Left cardiac atrium (tissue), 4 donors: ENCODE data around the gene HIP1. TPM values are rescaled to one million over a fixed set of nuclear protein-coding genes. Genes with fewer than 3 reads are reported as not detected.
"Not testable (repeated sequence)": the region's sequence is repeated elsewhere in the genome, so short reads cannot be mapped to it uniquely, and the experiment has no call there.

Source experiments
- ATAC-seq, 2 donors: fragments of 200-7000 bp; cut with Tn5 transposase; one replicate each; pipeline ENCODE4 v1.9.1; 2020; ENCODE audit warnings: mild to moderate bottlenecking in 2 of 2, moderate library complexity in 2 of 2
- DNase-seq: peaks from one replicate; pipeline ENCODE4 v3.0.0-alpha.2; 2020
- intact Hi-C, 2 donors: fragments of 100-400 bp; cut with DNase I; formaldehyde crosslinking; loops; one replicate each; pipeline versions ENCODE4 v1.14.1 to v1.15.1; 2022 to 2023
- total RNA-seq, 2 donors: library from RNA; stranded (reverse); fragmentation: NEBNext Ultra II Directional; extraction: Animal tissue kit (Norgen Biotek cat#: 25700); gene quantifications; one replicate each; pipeline ENCODE4 v1.2.1, GENCODE V29; 2021
- donor health status: DM: no; HTN: yes; CAD: no.
- donor health status: DM: no; HTN: yes; CAD: no; lungs with severe emphysema.
- donor health status: DM: yes; HTN: yes; CAD: no.
- donor health status: Dilated cardiomyopathy.

Gene HIP1
- total RNA-seq, 2 donors from 2014 or later, result 15.1 to 15.5 TPM

DNA sequence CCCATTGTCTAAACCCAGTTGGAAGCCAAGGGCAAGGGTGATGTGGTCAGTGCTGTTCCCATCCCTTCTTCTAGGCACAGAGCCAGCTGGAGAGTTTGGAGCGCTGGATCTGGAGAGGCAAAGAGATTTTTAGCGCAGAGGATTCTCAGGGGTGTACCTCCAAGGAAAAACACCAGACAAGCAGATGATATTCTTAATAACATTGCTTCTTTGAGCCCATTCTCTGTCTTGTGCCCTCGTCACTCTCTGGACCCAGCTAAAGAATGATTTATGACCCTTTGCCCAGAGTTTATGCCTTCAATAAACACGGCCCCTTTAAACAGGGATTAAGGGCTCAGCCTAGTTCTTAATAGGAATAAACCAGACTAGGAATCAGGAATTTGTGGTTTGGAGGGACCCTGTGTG lies 4.7 kb upstream of the HIP1 start:
- DNase-seq, result no peak
- no peak for ATAC-seq

DNA sequence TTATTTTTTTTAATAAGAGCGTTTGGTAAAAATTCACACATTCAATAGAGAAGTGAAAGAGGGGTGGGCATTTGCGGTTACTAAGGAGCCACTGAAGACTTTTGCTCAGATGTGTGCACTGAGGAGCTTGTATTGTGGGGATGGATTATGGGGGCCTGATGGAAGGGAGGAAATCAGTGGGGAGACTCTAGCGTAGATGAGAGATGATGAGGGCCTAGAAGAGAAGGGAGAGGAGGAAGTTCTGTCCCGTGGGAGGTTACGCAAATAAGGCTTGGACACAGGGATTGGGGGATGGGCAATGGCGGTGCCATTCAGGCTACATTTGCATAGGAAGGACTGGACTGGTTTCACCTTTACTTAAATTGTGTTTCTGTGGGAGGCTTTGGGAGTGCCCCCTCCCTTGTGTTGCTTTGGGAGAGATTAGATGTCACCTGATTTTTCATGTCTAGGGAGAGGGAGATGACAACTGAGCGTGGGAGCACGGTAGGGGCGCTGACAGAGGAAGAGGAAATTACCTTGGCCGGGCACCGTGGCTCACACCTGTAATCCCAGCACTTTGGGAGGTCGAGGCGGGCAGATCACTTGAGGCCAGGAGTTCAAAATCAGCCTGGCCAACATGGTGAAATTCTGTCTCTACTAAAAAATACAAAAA lies 2.2 kb upstream of the HIP1 start:
- ATAC-seq (no peak), DNase-seq (peak; percentile 55)
- intact Hi-C loops, result no loop called here

More for the DNA sequence above, 4.7 kb upstream of the HIP1 start:
- intact Hi-C loops, result no loop called here

DNA sequence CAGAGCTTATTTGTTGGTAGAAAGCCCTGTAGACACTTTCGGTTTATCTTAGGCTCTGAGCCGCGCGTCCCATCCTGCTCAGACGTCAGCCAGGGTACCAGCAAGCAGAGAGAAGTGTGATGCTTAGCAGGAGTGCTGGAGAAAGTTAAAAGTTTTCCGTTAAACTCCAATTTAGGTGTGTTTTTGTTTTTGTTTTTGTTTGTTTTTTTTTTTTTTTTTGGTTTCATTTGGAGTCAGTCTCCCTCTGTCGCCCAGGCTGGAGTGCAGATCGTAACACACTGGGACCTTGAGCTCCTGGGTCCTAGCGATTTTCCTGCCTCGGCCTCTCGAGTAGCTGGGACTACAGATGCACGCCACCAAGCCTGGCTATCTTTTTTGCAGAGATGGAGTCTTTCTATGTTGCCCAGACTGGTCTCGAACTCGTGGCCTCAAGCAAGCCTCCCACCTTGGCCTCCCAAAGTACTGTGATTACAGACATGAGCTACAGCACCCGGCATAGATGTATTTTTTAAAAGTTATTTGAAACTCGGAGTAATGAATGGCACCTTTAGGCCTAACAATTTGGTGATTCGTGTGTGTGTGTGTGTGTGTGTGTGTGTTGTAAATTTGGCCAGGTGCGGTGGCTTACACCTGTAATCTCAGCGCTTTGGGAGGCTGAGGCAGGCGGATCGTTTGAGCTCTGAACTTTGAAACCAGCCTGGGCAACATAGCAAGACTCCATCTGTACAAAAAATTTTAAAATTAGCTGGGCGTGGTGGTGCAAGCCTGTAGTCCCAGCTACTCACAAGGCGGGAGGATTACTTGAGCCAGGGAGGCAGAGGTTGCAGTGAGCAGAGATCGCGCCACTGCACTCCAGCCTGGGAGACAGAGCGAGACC lies 1.3 kb upstream of the HIP1 start:
- no peak for DNase-seq
- intact Hi-C loops, result no loop called here
- no peak for ATAC-seq

DNA sequence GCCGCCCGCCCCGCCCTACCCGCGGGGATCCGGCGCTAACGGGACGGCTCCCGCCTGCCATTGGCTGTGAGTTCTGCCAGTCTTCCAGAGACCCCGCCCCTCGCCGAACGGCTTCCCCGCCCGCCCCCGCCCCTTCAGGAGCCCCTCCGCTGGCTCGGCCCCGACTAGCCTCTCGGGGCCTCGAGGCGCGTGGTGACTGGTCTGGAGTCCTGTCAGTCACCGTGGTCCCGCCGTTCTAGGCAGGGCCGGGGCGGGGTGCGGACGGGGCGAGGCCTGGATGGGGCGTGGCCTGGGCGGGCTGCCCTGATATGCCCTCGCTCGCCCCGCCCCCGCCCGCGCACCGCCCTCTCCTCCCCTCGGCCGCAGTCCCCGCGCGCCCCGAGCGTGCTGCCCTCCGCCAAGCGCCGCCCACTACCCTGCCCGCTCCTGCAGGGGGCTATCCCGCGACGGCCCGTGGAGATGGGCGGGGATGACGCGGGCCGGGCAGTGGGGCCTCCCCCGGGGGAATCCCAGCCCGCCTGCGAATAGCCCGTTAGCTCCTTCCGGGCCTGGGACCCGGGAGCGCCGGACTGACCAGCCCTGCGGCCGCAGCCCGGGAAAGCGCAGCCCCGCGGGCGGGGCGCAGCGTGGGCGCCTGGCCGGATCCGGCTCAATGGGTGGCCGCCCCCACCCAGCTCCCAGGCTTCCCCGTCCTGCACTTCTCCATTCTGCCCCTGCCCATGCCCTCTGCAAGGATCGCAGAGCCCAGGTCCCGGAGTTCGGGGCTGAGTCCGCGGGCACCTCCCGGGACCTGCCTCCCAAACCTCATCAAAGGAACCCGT lies 444 bp upstream of the HIP1 start:
- intact Hi-C loops, result no loop called here
- DNase-seq, result peak; percentile 99
- peak; percentile 97 to 98 for ATAC-seq

DNA sequence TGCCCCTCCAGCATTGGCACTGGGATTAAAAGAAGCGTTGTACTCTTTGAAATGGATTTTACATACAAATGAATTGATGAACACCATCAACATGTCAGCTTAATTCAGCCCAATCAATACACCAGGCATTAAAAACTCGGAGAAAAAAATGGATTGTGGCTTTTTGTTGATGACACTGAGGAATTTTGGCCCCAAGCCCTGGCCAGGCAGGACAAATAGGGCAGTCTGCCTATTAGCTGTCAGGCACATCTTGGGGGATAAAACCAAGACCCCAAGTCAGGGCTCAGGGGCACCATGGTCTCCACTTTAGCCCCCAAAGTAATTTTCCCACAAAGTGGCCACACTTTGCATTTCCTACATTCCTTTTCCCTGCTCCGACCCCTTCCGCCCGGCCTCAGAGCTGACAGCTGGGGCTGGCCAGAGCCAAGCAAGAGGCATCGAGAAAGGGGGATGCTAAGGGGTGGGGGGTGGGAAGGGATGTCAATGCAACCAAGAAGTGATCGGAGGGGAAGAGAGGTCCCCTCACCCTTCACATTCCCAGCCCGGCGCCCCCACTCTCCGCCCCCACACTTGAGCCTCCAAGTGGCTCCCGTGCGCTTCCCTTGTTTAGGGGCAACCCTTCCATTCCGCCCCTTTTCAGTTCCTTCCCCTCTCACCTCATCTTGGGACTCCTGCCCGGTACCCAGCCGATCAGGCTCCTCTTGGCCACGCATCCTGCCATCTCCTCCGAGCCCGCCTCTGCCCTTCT lies 711 bp downstream of the HIP1 start:
- intact Hi-C loops, result no loop called here
- no peak for ATAC-seq

DNA sequence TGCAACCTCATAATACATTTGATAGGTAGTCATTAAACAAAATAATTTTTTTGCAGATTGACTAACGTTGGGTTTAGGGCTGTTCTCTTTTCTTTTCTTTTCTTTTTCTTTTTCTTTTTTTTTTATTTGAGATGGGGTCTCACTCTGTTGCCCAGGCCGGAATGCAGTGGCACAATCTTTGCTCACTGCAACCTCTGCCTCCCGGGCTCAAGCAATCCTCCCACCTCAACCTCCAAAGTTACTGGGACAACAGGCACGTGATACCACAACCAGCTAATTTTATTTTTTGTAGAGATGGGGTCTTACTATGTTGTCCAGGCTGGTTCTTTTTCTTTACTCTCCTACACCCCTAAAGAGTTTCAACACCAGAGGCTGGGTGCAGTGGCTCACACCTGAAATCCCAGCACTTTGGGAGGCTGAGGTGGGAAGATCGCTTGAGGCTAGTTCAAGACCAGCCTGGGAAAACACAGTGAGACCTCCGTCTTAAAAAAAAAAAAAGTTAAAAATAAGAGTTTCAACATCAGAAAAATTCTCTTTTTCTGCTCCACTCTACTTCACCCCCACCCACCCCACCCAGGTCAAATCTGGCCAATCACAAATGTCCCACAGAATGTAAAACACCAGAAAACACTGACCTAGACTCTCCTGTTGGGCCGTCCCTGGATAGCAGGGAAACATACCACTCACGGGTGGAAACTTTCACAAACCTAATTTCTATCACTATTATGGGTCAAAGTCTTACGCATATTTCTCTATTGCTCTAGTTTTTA lies 3.0 kb downstream of the HIP1 start:
- ATAC-seq, result no peak
- no peak for DNase-seq
- intact Hi-C loops, result no loop called here

More for the DNA sequence above, 711 bp downstream of the HIP1 start:
- DNase-seq, result no peak

DNA sequence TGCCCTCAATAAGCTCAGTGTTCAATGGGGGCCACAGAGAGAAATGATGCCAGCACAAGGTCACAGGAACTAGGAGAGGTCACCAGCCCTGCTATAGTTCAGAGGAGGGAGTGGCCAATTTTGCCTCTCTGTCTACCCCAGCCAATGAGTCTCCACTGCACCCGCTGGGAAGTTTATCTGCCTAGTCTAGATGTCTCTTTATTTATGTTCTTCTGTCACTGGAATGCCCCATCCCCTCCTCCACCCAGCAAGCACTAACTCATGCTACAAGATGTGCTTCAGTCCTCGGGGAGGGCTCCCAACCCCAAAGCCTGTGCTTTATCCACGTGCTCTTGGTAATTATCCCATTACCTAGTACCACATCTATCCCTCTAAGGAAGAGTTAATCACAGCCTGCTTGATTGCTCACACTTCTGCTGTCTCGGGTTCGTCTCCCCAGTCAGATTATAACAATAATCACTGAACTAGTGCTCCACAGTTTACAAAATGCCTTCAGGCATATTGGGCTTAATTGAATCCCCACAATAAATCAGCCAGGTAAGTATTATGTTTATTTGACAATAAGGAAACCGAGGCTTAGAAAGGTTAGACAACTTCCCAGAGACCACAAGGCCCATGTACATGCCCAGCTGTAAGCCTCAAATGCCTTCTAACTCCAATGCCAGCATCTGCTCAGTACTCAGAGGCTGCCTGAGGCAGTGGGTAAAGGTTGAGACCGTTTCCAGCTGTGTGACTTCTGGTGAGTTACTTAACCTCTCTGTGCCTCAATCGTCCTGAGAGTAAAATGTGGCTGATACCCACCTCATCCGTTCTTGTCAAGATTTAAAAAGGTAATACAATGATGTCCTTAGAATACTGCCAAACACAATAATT lies 3.9 kb downstream of the HIP1 start:
- DNase-seq (no peak), ATAC-seq (no peak)
- intact Hi-C loops, result no loop called here

DNA sequence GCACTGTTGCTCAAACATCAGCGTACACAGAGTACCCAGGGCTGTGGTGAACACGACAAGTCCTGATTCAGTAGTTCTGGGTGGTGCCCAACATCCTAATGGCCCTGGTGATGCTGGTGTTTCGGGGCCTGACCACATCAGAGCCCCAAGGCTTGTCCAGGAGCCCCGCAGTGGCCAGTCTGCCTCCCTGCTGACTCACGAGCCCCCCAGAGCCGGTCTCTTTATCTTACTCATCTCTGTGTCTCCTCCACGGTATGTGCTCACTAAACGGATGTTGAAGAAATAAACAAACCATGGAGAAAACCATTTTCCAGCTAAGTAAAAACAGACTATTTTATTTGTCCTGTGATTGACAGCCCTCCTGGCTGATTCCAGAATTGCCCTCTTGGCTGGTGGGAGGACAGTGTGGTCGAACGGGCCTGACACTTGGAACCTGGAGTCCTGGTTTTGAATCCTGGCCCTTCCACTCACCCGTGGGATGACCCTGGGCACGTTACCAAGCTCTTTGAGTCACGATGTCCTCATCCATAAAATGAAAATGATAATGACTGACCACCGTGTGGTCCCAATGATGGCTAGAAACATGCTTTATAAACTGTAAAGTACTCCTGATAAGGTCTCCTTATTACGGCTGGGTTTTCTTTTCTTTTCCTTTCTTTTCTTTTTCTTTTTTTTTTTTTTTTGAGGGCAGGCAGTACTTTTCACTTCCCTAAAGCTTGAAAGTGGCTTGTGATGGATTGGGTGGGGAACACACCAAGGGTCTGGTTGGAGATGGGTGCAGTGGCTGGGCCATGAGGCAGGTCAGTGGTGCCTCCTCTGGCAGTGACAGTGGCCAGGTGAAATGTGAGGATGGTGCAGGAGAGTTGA lies 5.7 kb downstream of the HIP1 start:
- ATAC-seq (no peak), DNase-seq (no peak)
- intact Hi-C loops, result no loop called here

DNA sequence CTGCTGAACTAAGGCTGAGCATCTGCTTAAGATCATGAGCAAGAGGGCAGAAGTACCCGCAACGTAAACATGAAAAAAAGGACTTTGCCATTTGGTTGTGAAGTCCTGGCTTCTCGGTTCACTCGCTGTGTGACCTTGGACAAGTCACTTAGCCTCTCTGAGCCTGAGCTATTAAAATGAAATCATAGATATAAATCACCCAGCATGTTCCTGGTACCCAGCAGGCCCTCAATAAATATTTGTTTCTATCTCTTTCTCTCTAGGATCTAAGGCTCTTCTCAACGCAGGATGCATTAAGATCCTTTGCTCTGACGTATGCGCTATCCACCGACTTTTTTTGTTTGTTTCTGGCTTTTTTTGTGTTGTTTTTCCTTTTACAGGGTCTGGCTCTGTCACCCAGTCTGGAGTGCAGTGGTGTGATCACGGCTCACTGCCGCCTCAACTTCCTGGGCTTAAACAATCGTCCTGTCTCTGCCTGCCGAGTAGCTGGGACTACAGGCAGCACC lies 6.7 kb downstream of the HIP1 start:
- DNase-seq (no peak), ATAC-seq (no peak)
- intact Hi-C loops, result no loop called here

DNA sequence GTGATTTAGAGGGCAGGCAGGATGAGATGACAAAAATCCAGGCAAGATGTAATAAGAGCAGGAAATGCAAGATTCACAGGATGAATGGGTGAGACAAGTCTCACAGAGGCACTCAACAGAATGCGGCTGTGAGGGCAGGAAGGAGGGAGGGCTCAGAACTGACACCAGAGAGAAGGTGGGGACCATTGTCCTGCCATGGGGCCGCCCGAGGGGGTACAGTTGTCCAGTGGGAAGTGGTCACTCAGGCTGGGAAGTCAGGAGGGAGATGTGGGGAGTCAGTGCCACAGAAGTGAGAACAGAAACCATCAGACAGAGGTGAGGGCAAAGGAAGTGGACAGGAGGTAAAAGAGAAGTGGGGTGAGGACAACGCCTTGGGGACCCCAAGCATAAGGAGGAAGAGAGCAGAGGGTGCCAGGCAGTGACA lies 8.9 kb downstream of the HIP1 start:
- DNase-seq, result no peak
- no peak for ATAC-seq
- intact Hi-C loops, result no loop called here

DNA sequence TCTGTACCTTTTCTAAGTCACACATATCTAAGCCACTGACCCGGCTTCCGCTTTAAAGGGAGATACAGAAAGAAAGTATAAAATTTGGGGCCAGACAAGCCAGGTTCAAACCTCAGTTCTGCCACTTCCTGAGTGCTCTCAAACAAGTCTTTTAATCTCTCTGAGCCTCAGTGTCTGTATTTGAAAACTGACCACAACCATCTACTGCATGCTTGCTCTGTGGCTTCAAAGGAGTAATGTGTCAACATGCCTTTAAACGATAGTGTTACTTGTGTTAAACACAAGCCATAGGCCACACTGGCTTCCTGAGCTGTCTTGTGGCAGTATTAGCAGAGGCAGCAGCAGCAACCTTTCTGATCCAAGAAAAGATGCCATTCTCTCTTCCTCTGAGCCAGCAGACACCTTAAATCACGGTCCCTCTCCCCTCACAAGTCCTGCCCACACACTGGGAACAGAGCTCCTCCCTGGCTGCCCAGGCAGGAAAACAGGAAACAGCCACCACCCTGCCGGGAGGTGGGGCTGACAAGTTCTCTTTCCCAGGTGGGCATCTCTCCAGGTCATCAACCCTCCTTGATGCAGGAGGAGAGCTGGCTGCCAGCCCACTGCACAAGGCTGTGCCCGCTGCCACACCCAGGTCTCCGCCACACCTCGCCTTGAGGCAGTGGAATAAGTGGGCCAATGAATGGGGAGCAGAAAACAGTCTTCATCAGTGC lies 10.7 kb downstream of the HIP1 start:
- intact Hi-C loops, result no loop called here
- DNase-seq (peak; percentile 40), ATAC-seq (peak; percentile 58 to 79)

DNA sequence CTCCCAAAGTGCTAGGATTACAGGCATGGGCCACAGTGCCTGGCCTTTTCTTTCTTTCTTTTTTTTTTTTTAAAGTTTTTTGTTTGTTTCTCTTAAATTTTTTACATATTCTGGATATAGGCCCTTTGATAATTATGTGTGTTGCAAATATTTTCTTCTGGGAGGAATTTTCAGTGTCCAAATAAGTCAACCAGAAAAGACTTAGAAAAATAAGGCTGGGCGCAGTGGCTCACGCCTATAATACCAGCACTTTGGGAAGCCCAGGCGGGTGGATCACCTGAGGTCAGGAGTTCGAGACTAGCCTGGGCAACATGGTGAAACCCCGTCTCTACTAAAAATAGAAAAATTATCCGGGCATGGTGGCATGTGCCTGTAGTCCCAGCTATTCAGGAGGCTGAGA lies 11.4 kb downstream of the HIP1 start:
- DNase-seq, ATAC-seq, intact Hi-C loops: not testable (repeated sequence)

DNA sequence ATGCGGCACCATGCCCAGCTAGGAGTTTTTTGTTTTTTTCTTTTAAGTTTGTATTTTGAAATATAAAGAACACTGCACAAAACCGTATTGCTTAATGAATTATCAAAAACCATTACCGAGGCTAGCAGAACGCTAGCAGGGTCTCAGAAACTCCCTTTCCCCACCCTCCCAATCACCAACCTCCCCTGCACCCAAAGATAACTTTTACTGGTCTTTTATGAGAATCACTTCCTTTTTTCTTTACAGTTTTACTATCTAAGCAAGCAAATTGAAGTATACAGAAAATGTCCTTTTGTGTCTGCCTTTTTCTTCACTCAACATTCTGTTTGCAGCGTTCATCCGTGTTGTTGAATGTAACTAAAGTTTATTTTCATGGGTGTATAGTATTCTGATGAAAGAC lies 13.4 kb downstream of the HIP1 start:
- intact Hi-C loops, result no loop called here
- no peak for ATAC-seq
- no peak for DNase-seq

DNA sequence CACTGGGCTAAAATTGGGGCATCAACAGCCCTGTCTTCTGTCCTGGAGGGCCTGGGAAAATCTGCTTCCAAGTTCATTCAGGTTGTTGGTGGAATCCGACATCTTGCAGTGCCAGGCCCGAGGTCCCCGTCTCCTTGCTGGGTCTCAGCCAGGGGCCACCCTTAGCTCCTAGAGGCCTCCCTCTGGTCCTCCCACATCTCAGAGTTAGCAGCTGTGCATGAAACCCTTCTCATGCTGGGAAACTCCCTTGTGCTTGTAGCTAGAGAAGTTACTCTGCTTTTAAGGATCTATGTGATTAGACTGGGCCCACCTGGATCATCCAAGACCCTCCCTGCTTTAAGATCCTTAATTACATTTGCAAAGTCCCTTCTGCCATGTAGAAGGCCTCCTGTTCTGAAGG lies 15.3 kb downstream of the HIP1 start:
- no peak for DNase-seq
- ATAC-seq, result no peak
- intact Hi-C loops, result no loop called here

DNA sequence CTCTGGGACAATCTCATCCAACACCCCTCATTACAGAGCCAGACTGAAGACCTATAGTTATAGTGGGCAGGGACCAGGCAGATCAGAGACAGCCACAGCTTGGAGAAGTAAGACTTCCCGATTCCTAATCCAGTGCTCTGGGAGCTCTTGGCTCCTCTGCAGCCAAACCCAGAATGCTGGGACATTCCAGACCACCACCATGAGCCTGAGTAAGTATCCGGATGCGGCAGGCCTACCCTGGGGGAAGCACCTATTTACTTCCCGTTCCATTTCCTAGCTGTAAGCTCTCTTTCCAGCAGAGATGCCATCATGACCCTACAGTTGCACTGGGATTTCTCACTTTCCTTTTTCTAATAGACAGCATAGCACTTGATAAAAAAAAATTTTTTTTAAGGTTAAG lies 16.4 kb downstream of the HIP1 start:
- intact Hi-C loops, result no loop called here
- peak in 1 of 2 donors; percentile 17 for ATAC-seq
- no peak for DNase-seq

DNA sequence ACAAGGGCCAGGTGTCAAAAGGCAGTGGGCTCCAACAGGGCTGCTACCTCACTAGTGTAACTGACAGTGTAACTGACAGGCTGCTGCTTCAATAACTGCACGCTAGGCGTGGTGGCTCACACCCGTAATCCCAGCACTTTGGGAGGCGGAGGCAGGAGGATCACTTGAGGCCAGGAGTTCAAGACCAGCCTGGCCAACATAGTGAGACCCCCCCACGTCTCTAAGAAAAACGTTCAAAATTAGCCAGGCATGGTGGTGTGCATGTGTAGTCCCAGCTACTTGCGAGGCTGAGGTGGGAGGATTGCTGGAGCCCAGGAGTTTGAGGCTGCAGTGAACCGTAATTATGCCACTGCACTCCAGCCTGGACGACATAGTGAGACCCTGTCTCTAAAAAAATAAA lies 16.8 kb downstream of the HIP1 start:
- intact Hi-C loops, ATAC-seq, DNase-seq: not testable (repeated sequence)
